GM19467 (cell line): ENCODE results near the gene GALNT17.

Experiments used
- ATAC-seq: cut with Tn5 transposase; IDR thresholded peaks from one replicate; pipeline ENCODE4 v1.9.1; 2021; ENCODE audit warnings: mild to moderate bottlenecking, moderate library complexity; ENCODE audit not compliant: unreplicated experiment

Gene GALNT17

DNA sequence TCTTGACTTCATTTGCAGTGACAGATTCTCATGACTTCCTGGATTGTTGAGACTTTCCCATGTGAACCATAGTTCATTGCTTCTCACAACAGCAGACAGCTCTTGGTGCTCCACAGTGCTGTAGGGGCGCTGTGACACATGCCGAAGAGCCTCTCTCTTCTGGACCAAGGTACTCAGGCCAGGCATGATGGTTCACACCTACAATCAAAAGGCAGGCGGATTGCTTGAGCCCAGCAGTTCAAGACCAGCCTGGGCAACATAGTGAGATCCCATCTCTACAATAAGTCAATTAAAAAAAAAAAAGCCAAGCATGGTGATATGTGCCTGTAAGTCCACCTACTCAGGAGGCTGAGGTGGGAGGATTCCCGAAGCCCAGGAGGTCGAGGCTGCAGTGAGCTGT, 354.5 kb downstream of the GALNT17 start:
- ATAC-seq = no peak

DNA sequence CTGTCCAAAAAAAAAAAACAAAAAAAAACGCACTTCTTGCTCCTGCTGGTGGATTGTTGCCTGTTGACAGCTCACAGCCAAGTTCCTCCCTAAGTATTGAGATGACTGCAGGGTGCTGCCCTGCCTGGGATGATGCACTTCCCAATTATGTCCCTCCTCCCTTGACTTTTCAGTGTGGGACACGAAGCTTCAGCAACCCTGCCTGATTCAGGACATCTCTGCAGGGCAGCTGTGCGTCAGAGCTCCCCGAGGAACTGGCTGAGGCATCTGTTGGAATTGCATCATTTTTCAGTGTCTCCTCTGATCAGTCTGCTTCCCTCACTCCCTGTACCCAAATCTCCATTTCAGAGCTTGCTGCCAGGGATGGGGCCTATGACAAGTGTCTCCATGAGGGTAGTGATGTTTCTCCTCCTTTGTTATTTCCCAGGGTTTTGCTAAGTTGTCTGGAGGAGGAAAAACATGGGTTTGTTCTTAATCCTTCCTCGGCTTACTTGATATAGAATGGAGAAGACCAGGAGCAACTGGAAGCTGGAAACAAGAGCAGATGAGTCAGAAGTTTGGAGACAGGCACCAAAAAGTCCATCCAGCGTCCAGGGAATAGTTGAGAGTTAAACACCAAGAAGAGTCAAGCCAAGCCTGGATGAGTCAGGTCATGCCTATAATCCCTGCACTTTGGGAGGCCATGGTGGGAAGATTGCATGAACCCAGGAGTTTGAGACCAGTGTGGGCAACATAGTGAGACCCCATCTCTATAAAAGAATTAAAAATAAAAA, 355.1 kb downstream of the GALNT17 start:
- ATAC-seq = no peak

DNA sequence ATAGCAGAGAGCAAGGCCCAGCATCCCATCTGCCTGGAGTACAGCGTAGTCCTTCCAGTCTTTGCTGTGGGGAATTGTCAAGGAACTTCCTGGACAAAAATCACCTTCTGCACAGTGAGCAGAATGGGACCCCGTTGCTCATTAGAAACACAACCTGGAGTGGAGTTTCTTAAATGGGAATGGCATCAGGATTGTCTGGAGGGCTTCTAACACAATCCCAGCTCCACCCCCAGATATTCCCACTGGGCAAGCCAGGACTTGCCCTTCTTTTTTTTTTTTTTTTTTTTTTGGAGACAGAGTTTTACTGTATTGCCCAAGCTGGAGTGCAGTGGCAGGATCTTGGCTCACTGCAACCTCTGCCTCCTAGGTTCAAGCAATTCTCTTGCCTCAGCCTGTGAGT, 356.4 kb downstream of the GALNT17 start:
- no peak for ATAC-seq

DNA sequence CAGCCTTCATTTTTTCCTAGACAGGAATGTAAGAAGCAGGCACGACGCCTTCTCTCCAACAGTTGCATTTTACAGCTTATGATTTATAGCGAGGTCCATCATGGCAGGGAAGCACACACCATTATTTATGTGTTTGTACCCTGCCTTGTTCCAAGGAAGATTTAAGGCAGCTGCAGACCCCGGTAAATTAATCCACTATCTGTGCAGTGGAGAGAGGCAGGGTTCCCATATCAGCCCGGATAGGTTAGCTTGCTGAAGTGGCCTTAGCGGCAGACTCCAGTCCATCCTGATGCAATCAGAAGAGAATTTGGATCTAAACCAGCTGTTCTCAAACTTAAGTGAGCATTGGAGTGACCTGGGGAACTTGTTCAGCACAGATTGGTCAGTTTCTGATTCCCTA, 359.4 kb downstream of the GALNT17 start:
- ATAC-seq = no peak

DNA sequence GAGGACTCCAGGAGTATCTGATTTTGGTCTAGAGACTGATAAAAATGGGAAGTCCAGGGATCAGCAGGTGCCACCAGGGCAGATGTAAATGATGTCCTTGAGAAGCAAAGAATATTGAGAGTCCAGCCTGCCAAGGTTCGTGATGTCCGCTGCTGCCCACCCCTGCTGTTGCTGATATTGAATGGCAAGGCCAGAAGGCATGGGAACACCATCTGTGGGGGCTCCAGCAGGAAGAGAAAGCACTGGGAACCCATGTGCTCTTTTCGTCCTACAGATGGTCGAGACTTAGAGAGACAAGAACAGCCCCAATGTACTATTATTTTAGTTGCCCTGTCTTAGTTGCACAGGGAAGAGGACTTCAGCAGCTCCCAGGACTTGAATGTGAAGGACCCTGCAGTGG, 363.9 kb downstream of the GALNT17 start:
- ATAC-seq = no peak

DNA sequence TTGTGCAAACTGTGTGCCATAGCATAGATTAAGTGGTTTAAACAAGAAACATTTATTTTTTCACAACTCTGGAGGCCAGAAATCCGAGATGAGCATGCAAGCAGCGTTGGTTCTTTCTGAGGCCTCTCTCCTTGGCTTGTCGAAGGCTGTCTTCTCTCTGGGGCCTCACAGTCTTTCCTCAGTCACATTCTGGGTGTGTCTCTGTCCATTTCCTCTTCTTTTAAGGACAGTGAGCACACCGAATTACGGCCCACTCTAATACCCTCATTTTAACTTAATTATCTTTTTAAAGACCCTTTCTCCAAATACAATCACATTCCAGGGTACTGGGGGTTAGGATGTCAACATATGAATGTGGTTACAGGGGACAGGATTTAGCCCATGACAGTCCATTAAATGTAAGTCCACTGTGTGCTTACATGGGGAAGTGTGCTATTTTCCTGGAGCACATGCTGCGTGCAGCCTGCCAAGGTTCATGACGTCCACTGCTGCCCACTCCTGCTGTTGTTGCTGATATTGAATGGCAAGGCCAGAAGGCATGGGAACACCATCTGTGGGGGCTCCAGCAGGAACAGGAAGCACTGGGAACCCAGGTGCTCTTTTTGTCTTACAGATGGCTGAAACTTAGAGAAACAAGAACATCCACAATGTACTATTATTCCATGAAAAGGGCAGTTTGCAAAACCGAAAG, 365.5 kb downstream of the GALNT17 start:
- no peak for ATAC-seq

DNA sequence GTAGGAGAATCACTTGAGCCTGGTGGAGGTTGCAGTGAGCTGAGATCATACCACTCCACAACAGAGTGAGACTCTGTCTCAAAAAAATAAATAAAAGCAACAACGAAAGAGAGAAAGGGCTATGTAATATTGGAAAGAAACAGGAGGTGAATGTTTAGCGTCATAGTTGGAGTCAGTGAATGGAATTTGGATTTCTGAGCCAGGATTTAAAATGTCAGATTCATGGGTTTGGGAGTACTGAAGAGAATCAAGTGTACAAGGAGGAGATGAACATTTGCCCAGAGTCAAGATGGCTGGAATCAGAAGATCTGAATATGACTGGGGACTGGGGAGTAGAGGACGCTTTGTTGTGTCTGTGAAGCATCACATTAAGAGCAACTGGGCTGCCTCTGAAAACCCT, 366.4 kb downstream of the GALNT17 start:
- no peak for ATAC-seq

DNA sequence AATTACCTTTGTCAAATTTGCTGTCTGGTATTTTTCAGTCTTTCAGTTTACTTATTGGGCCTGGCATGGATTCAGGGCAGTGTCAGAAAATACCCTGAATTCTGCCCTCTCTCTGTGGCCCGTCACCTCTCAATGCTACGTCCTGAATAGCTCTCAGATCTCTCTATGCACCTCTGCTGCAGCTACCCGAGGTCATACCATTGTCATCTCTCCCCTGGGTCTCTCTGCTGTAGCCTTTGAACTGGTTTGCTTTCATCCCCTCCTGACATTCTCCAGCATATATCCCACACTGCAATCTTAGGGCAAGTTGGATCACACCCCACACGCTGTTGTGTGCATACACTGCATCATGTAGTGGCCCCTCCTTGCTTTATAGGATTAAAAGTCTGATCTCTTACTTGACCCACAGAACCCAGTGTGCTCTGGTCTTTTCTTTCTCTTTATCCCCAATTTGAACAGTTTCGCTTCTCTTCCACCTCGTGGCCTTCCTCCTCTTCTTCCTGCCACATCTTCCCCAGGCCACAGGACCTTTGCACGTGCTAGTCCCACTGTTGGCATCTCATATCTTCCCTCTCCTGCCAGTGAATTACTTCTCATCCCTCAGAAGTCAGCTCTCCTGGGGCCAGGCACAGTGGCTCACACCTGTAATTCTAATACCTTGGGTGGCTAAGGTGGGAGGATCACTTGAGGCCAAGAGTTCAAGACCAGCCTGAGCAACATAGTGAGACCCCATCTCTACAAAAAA, 372.9 kb downstream of the GALNT17 start:
- ATAC-seq = no peak

DNA sequence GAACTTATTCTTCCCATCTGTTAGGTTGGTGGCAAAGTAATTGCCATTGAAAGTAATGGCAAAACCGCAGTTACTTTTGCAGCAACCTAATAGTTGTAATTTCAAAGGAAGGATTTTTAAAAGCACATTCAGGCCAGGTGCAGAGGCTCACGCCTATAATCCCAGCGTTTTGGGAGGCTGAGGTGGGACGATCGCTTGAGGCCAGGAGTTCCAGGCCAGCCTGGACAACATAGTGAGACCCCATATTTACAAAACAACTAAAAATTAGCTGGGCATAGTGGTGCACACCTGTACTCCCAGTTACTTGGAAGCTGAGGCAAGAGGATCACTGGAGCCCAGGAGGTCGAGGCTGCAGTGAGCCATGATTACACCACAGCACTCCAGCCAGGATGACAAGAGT, 374.9 kb downstream of the GALNT17 start:
- no peak for ATAC-seq

DNA sequence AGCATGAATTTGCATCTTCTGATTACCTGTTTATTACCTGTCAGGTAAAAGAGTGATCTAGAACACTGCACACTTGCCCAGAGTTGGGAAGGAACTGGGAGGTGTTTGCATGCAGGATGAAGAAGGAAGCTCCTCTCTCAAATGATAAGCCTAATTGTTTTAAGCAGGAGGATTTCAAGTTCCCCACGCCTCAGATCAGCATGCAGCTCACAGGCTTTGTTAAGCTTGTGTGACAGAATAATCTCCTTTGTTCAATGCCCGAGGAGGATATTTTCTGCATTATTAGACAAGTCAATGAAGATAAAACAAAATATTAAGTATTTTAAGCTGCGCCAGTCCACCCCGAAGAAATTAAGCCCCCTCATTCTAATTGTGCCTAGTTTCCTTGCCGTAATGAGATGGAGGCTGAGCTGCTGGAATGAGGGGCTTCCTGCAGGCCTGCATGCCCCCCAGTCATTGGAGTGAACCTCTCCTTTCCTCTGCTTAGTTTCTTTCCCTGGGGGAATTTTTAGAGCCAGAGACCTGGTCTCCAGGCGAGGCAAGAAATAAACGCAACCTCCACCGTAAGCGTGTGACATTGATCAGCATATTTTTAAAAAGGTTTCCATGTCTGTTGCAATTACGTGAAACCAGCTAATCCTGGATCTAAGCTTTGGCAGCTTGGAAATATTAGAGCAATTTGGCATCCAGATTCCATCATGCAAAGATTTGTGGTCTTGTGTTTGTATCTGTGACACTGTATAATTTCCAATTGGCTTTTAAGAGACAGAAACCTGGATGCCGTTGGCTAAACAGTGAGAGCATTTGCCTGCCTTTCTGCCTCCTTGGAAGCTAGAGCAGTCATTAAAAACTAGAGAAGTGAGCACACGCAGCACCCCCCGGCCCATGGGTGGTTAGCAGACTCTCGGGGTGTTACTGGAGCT, 376.0 kb downstream of the GALNT17 start:
- no peak for ATAC-seq

DNA sequence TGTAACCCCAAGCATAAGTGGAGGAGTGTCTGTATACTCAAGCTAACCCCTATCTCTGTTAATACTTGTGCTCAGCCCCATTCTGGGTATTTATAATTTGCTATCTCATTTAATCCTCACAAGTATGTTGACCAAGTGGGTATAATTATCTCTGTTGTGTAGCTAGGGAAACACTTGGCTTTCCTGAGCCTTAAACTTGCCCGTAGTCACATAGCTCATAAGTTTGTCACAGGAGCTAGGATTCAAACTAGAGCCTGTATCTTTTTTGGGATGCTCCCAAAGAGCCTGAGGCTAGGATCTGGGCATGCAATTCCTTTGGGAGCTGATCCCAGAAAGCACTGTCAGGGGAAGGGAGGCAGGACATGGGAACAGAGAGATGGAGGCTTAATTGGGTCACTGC, 377.4 kb downstream of the GALNT17 start:
- no peak for ATAC-seq

DNA sequence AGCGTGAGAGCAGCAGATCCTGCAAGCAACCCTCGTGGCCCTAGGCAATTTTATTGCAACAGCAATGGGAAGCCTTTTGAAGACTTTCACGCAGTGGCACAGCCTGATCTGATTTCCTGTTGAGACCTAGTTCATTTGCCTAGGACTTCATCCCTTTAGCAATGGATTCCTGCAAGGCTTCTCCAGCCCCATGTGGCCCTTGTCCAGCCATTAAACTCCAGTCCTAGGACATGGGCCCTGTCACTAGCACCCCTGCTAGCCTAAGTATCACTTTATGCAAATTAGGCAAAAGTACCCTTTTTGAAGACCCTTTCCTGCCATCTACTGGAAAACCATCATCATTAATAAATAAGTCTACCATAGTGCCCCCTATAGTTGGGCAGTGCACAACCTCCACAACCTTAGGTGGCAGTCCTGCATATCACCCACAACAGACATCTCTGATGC, 379.4 kb downstream of the GALNT17 start:
- no peak for ATAC-seq

DNA sequence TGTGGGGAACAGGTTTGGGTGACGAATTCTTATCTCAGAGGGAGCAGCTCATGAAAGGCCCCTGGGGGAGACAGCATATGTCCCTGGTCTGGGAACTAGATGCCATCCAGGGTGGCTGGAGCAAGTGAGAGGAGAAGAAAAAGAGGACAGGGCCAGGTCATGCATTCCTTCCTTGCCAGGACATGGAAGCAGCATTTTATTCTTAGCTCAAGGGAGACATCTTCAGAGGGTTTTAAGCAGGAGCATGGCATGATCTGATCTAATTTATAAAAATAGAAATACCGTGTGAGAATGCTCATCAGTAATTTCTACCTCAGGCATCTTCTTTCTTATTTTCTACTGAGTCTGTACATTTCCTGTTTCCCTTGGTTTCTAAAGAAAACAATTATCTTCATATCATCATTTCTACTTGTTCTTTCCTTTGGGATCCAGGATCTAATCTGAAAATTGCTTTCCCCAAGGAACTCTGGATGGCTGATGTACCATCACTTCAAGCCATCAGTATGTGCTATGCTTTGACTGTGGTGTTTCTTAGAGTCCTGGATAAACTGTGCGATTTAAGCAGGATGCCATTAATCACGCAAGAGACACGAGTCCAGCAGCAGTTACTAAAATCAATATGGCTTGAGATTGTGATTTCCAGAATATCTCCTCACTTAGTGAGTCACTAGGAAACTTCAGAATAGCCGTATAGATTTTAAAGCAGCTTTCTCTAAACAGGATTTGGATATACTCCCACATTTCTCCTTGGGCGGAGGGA, 386.2 kb downstream of the GALNT17 start:
- ATAC-seq = no peak

DNA sequence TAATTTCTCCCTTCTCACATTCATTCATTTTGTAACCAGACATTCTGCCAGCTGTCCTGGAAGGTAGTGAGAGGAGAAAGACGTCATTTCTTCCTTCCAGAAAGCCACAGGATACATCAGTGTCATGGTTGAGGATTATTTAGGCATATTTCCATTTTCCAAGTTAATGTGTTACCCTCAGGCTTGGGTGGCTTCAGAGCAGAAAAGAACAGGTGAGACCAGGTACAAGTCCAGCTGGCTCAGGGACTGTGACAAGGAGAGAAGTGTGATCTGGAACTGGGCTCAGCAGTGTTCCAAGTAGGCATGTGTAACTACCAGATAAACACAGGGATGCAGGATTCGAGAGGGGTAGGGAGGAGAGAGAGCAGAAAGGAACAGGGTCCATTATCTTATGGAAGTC, 386.9 kb downstream of the GALNT17 start:
- no peak for ATAC-seq

DNA sequence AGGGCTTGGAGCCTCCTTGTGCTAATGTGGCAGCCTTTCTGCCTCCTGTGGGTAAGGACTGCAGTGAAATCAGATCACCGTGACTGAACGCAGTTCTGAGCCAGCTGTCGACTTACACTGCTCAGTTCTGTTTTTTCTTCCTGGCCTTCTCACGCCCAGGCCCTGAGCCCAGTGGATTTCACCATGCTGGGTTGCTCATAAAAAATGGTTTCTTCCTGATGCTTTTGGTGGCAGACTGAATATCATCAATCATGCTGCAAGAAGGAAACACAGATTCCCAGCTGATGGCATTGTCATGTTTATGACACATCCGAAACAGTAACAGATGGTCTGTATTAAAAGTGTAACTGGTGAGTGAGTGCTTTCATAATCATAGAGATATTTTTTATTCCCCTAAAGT, 389.6 kb downstream of the GALNT17 start:
- no peak for ATAC-seq

DNA sequence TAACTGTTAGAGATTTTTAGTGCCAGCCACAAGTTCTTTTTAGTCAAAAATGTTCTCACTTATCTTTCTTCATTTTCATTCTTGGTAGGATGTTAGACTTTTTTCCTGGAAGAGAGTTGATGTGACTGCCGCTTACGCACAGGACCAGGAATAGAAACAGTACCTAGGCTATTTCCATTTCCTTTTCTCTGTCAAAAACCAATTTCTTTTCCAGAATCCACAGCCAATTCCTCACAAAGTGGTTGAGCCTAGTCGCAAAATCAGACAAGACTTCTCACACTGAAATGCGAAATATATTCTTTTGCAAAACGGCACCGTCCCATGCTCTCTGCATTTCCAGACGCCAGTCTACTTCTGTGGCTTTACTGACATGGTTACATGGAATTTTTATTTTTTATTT, 394.2 kb downstream of the GALNT17 start:
- ATAC-seq = no peak

DNA sequence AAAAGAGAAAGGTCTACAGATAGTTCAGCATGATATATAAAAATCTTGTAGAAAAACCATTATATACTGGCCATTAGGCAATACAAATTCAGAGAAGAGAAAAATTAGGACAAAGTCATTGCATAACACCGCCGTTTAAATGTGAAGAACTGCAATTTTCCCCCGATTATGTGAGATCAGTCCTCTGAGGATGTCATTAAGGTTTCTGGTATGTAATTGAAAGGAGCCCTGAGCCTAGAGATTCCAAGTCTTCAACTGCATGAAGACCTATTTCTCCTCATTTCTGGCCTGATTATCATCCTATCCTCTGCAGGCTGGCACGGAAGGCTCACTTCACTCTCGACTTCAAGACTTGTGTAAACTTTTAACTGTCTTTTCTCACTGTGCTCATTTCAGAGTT, 395.3 kb downstream of the GALNT17 start:
- no peak for ATAC-seq

DNA sequence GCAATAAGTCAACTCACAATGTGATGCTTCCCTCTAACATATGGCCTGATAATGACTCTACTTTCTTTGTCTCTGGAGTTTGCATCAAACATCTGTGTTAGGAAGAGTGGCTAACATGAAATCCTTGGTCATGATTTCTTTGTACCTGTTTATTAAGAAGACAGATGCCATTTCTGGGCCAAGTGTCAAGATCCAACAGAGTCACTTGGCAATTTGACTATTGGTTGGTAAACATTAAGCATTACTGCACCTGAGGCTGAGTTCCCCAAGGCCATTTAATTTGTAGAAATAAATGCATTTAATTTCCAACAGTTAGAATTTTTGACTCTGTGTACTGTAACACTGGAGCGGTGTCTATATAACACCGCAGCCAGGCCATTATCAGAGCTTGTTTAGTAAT, 403.7 kb downstream of the GALNT17 start:
- no peak for ATAC-seq

DNA sequence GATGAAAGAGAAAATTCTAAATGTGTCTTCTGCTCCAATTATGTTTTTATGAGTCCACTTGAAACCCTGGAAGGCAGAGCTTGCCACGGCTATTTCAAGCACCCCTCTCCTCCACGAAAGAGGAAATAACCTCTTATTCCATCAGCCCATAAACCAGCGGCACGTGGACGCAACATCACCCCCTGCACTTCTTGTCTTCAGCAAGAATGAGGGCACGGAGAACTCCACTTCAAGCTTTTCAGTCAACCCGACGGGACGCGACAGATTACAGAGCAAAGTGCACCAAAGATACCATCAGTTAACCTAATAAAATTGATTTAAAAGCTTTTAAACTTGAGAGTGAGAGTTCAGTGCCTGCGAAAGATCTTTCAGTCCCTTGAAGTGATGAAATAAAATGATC, 406.3 kb downstream of the GALNT17 start:
- no peak for ATAC-seq

DNA sequence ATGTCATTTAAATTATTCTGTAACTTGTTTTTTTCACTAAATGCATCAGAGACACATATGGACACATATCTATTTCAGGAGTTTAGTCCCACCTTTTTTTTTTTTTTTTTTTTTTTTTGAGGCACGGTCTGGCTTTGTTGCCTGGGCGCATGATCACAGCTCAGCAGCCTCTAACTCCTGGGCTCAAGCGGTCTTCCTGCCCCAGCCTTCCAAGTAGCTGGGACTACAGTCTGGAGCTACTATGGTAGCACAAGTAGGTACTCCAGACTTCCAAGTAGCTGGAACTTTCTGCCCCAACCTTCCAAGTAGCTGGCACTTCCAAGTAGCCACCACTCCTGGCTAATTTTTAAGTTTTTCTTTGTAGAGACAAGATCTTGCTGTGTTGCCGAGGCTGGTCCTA, 407.7 kb downstream of the GALNT17 start:
- ATAC-seq = no peak
